Motor neuron (in vitro differentiated cells): ENCODE results near the gene NEMP1. TPM values are rescaled to one million over a fixed set of nuclear protein-coding genes. Genes with fewer than 3 reads are reported as not detected.
"Not testable (repeated sequence)": the region's sequence is repeated elsewhere in the genome, so short reads cannot be mapped to it uniquely, and the experiment has no call there.

ENCODE experiments used
- ATAC-seq, 8 experiments: fragments of 200-7000 bp; cut with Tn5 transposase; replicated peaks in 6 of 8; 2 replicates each; pipeline ENCODE4 v1.8.0; 2021; ENCODE audit warnings: mild to moderate bottlenecking in 8 of 8, moderate library complexity in 8 of 8
- H3K27ac ChIP-seq, 2 donors: fragments of 250-450 bp; sonication (Bioruptor Pico); 2 replicates each; pipeline ENCODE4 v1.9.0; 2021; ENCODE audit warnings: antibody characterized with exemption in 2 of 2, mild to moderate bottlenecking in 2 of 2, moderate library complexity in 1 of 2
- H3K4me1 ChIP-seq, 2 donors: fragments of 250-450 bp; sonication (Bioruptor Pico); replicated peaks in 1 of 2; 2 replicates each; pipeline ENCODE4 v1.6.1; 2021; ENCODE audit warnings: antibody characterized with exemption in 2 of 2, mild to moderate bottlenecking in 2 of 2, moderate library complexity in 1 of 2
- H3K4me3 ChIP-seq, 5 donors: fragments of 250-450 bp; sonication (Bioruptor Pico); 2 replicates each; pipeline ENCODE4 v1.9.0; 2021; ENCODE audit warnings: antibody characterized with exemption in 5 of 5, mild to moderate bottlenecking in 5 of 5, moderate library complexity in 4 of 5
- WGBS, 10 experiments: fragments of 450-650 bp; shearing (Covaris generic); methylation state at CpG; one replicate each; pipeline ENCODE4 v1.0.0; 2022; 5-methylcytosine and 5-hydroxymethylcytosine counted together
- in situ Hi-C, 9 experiments: fragments of 400-800 bp; cut with MboI; loops; one replicate each; pipeline ENCODE4 v1.15.0; 2021; ENCODE audit warnings: low sequenced_read_pairs in 9 of 9, low pct_unique_long_range_greater_than_20kb in 2 of 9; ENCODE audit not compliant: unreplicated experiment in 9 of 9
- total RNA-seq, 8 experiments: library from RNA; unstranded; fragments of 300-600 nt; gene quantifications; 2 replicates each; pipeline versions ENCODE4 v1.2.3 to v1.2.4, GENCODE V29; 2022

Gene NEMP1
- total RNA-seq, 8 experiments from 2014 or later, result 3.7 to 19.8 (median 6.4) TPM

GRCh38 chr12:57019983-57020719 is 58.4 kb downstream of the NEMP1 start:
- Histone ChIP-seq H3K4me1 (no peaks in the 10 kb centered on the region), H3K4me3 (no peak overlapping the region), H3K27ac (no peak overlapping the region)
- 73 to 93% (median 86%) methylated on average over 1 to 9 of the region's 9 CpGs for WGBS, 10 experiments
- in situ Hi-C loops, result loop anchor here in 1 of 9 experiments (10.0 kb wide), 1 partner anchor 45 kb away; no protein-coding TSS in a partner anchor
- no peak for ATAC-seq

- 67 to 100% (median 95%) methylated on average over 1 of the region's 1 CpG; no CpG with 5 or more reads in 2 of the 10 experiments for WGBS, 10 experiments
- Histone ChIP-seq H3K4me1 (no peaks in the 10 kb centered on the region), H3K27ac (no peak overlapping the region), H3K4me3 (no peak overlapping the region)
- ATAC-seq, result no peak
- in situ Hi-C loops, result loop anchor here in 1 of 9 experiments (10.0 kb wide), 1 partner anchor 46 kb away; no protein-coding TSS in a partner anchor
Measured at GRCh38 chr12:57018906-57019305, 59.7 kb downstream of the NEMP1 start.

GRCh38 chr12:57018353-57018752 is 60.2 kb downstream of the NEMP1 start:
- H3K27ac ChIP-seq, H3K4me1 ChIP-seq, H3K4me3 ChIP-seq, ATAC-seq: not testable (repeated sequence)
- 42 to 100% (median 74%) methylated on average over 1 to 4 of the region's 5 CpGs for WGBS, 10 experiments
- in situ Hi-C loops, result loop anchor here in 1 of 9 experiments (10.0 kb wide), 1 partner anchor 46 kb away; no protein-coding TSS in a partner anchor

GRCh38 chr12:57016348-57016747 is 62.2 kb downstream of the NEMP1 start, which contains the start of gene TAC3:
TAC3 (minus strand) TSS chr12:57016529; CDS start chr12:57015797, 732 bp downstream.
- no peak within 1 kb of the TSS for H3K27ac ChIP-seq
- ATAC-seq, result peak in 3 of 8 experiments; percentile 20 to 35 (median 22)
- 0 to 80% (median 60%) methylated on average over 1 of the region's 6 CpGs; no CpG with 5 or more reads in 6 of the 10 experiments for WGBS, 10 experiments
- H3K4me1 ChIP-seq, result no peaks in the 10 kb centered on the region
- in situ Hi-C loops, result loop anchor here in 1 of 9 experiments (10.0 kb wide), 1 partner anchor 48 kb away; no protein-coding TSS in a partner anchor
- no peak within 1 kb of the TSS for H3K4me3 ChIP-seq

- WGBS, 10 experiments, result 40 to 84% (median 50%) methylated on average over 1 to 6 of the region's 7 CpGs; no CpG with 5 or more reads in 1 of the 10 experiments
- ATAC-seq, result no peak
- Histone ChIP-seq H3K4me1 (peaks cover 0 to 9% of the 10 kb centered on the region in 2 donors), H3K27ac (no peak overlapping the region), H3K4me3 (no peak overlapping the region)
- in situ Hi-C loops, result loop anchor here in 1 of 9 experiments (10.0 kb wide), 1 partner anchor 52 kb away; no protein-coding TSS in a partner anchor
Measured at GRCh38 chr12:57012600-57013465, 65.8 kb downstream of the NEMP1 start.

GRCh38 chr12:57011438-57012424 is 66.9 kb downstream of the NEMP1 start:
- Histone ChIP-seq H3K4me1 (peaks cover 0 to 9% of the 10 kb centered on the region in 2 donors), H3K27ac (no peak overlapping the region), H3K4me3 (no peak overlapping the region)
- WGBS, 10 experiments, result 28 to 78% (median 40%) methylated on average over 2 to 9 of the region's 12 CpGs; no CpG with 5 or more reads in 3 of the 10 experiments
- in situ Hi-C loops, result loop anchor here in 1 of 9 experiments (10.0 kb wide), 1 partner anchor 53 kb away; no protein-coding TSS in a partner anchor
- ATAC-seq, result peak in 3 of 8 experiments; percentile 28 to 46 (median 39)

GRCh38 chr12:57010627-57011247 is 67.9 kb downstream of the NEMP1 start:
- H3K27ac ChIP-seq, result no peak overlapping the region
- H3K4me3 ChIP-seq, result no peak overlapping the region
- 62 to 100% (median 90%) methylated on average over 1 to 4 of the region's 4 CpGs; no CpG with 5 or more reads in 4 of the 10 experiments for WGBS, 10 experiments
- ATAC-seq, result no peak
- in situ Hi-C loops, result loop anchor here in 1 of 9 experiments (10.0 kb wide), 1 partner anchor 54 kb away; no protein-coding TSS in a partner anchor
- H3K4me1 ChIP-seq, result peaks cover 0 to 9% of the 10 kb centered on the region in 2 donors

- H3K4me1 ChIP-seq, result peaks cover 4 to 12% of the 10 kb centered on the region in 2 donors
- ATAC-seq, result no peak
- WGBS, 10 experiments, result 82 to 100% (median 95%) methylated on average over 1 to 5 of the region's 5 CpGs; no CpG with 5 or more reads in 2 of the 10 experiments
- no peak overlapping the region for H3K4me3 ChIP-seq
- H3K27ac ChIP-seq, result no peak overlapping the region
- in situ Hi-C loops, result loop anchor here in 2 of 9 experiments (10.0 kb wide), 1 partner anchor 55 kb away; no protein-coding TSS in a partner anchor
Measured at GRCh38 chr12:57009949-57010626, 68.5 kb downstream of the NEMP1 start.

- in situ Hi-C loops, result loop anchor here in 1 of 9 experiments (10.0 kb wide), 1 partner anchor 57 kb away; no protein-coding TSS in a partner anchor
- peak in 4 of 8 experiments; percentile 5 to 30 (median 10) for ATAC-seq
- no peak overlapping the region for H3K27ac ChIP-seq
- H3K4me3 ChIP-seq, result no peak overlapping the region
- peaks cover 7 to 15% of the 10 kb centered on the region in 2 donors for H3K4me1 ChIP-seq
Measured at GRCh38 chr12:57008178-57008577, 70.4 kb downstream of the NEMP1 start.

GRCh38 chr12:57006809-57007475 is 71.6 kb downstream of the NEMP1 start:
- Histone ChIP-seq H3K4me1 (peaks cover 7 to 15% of the 10 kb centered on the region in 2 donors), H3K27ac (no peak overlapping the region), H3K4me3 (peak overlapping the region; percentile 62 to 96 (median 95))
- no peak for ATAC-seq
- WGBS, 10 experiments, result 48 to 92% (median 87%) methylated on average over 1 to 9 of the region's 10 CpGs; no CpG with 5 or more reads in 3 of the 10 experiments
- in situ Hi-C loops, result loop anchor here in 1 of 9 experiments (10.0 kb wide), 1 partner anchor 58 kb away; no protein-coding TSS in a partner anchor
